ENCODE results near the gene RPL7L1. TPM values are rescaled to one million over a fixed set of nuclear protein-coding genes. Genes with fewer than 3 reads are reported as not detected.

RPL7L1 gene
- total RNA-seq, 1 donor from 2014 or later = 64.9 TPM

DNA sequence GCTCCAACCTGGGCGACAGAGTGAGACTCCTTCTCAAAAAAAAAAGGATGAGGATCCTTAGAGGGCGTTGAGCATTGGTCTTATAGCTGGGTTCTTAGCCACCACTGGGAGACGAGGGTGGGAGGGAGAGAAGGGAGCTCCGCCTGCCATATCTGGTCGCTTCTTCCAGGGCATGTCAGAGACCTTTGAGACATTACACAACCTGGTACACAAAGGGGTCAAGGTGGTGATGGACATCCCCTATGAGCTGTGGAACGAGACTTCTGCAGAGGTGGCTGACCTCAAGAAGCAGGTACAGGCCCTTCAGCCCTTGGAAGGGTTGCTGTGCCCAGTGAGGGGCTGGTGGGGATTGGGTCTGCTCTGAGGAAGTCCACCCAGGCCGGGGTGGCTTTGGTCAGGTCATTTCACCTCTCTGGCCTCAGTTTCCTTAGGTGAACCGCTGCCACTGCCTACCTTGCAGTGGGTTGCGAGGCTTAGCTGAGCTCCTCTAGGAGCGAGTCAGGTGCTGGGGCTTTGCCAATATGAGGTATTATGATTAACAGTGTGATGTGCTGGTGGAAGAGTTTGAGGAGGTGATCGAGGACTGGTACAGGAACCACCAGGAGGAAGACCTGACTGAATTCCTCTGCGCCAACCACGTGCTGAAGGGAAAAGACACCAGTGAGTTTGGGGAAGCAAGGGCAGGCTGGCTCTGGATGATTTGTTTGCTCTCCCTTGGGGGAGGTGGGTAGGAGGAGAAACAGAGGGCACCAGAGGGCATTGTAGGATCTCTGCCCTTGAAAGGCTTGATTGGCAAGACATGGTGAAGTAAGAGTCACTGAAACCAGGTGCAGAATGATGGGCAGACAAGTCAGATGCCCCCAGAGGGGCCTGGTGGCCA lies 58.4 kb downstream of the RPL7L1 start:
- H3K27ac ChIP-seq = no peak overlapping the region
- intact Hi-C loops (cut with DNase I) = no loop called here
- H3K4me3 ChIP-seq = no peak overlapping the region
- TF ChIP-seq CTCF (IDR thresholded peaks at IDR 0.05) = no peak
- H3K4me1 ChIP-seq = no peaks in the 10 kb centered on the region
- DNase-seq (no peak), ATAC-seq (no peak)
- no peaks in the 10 kb centered on the region for H3K27me3 ChIP-seq
- H3K36me3 ChIP-seq = peaks cover 55% of the 10 kb centered on the region
- H3K9me3 ChIP-seq = no peaks in the 10 kb centered on the region

GRCh38 chr6:42938428-42938796 lies 59.0 kb downstream of the RPL7L1 start:
- no peak overlapping the region for H3K4me3 ChIP-seq
- intact Hi-C loops (cut with DNase I) = no loop called here
- H3K27me3 ChIP-seq = no peaks in the 10 kb centered on the region
- ATAC-seq (no peak), DNase-seq (no peak)
- H3K36me3 ChIP-seq = peaks cover 55% of the 10 kb centered on the region
- TF ChIP-seq CTCF (IDR thresholded peaks at IDR 0.05) = no peak
- H3K9me3 ChIP-seq = no peaks in the 10 kb centered on the region
- H3K4me1 ChIP-seq = no peaks in the 10 kb centered on the region
- no peak overlapping the region for H3K27ac ChIP-seq

DNA sequence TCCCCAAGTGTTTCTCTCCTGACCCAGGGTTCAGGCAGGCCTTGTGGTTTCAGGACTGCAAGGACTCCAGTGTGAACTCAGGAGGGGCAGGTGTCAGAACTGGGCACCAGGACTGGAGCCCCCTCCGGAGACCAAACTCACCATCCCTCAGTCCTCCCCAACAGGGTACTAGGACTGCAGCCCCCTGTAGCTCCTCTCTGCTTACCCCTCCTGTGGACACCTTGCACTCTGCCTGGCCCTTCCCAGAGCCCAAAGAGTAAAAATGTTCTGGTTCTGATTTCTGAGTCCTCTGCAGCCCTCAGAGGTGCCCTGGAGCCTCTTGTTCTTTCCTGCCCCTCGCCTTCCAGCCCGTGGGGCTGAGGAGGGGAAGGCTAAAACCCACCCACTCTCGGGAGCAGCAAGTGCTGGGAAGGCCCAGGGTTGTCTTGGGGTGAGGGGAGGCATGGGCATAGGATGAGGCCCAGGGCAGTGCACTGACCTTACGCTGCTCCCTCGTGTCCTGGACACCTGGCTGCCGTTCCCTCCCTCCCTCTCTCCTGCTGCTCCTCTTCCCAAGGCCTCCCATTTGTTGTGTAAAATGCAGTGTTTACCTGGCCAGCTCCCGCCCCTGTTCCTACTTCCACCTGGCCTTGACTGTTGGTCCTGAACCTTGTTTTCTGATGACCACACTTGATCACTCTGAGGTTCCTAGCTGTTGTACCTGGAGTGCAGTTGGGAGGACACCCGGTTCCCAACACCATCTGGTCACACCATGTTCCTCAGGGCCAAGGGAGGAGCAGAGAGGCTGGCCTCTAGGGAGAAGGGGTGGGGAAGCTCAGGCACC lies 59.8 kb downstream of the RPL7L1 start:
- ATAC-seq (peak; percentile 55), DNase-seq (no peak)
- no peaks in the 10 kb centered on the region for H3K27me3 ChIP-seq
- H3K4me3 ChIP-seq = no peak overlapping the region
- TF ChIP-seq CTCF (IDR thresholded peaks at IDR 0.05) = no peak
- intact Hi-C loops (cut with DNase I) = no loop called here
- no peak overlapping the region for H3K27ac ChIP-seq
- peaks cover 59% of the 10 kb centered on the region for H3K36me3 ChIP-seq
- H3K9me3 ChIP-seq = no peaks in the 10 kb centered on the region
- H3K4me1 ChIP-seq = no peaks in the 10 kb centered on the region

Other genes with a start within 250 kb of the RPL7L1 start
- 1.2 TPM for gene PRPH2, start 157.0 kb upstream of the RPL7L1 start, total RNA-seq
- 17.8 TPM for gene TBCC, start 133.5 kb upstream of the RPL7L1 start, total RNA-seq
- 21.0 TPM for gene BICRAL, start 97.6 kb upstream of the RPL7L1 start, total RNA-seq
- gene PTCRA, start 36.4 kb downstream of the RPL7L1 start, total RNA-seq = 5.0 TPM
- 63.7 TPM for gene CNPY3, start 49.9 kb downstream of the RPL7L1 start, total RNA-seq
- gene GNMT, start 81.1 kb downstream of the RPL7L1 start, total RNA-seq = 1.4 TPM
- 30.4 TPM for gene PEX6, start 99.6 kb downstream of the RPL7L1 start, total RNA-seq
- 24.1 TPM for gene PPP2R5D, start 105.0 kb downstream of the RPL7L1 start, total RNA-seq
- gene MEA1, start 134.3 kb downstream of the RPL7L1 start, total RNA-seq = 45.5 TPM
- 58.8 TPM for gene KLHDC3, start 134.6 kb downstream of the RPL7L1 start, total RNA-seq
- 39.4 TPM for gene RRP36, start 142.0 kb downstream of the RPL7L1 start, total RNA-seq
- gene CUL7, start 174.2 kb downstream of the RPL7L1 start, total RNA-seq = 20.1 TPM
- 42.4 TPM for gene MRPL2, start 179.8 kb downstream of the RPL7L1 start, total RNA-seq
- gene KLC4, start 180.0 kb downstream of the RPL7L1 start, total RNA-seq = 32.0 TPM
- gene PTK7, start 196.7 kb downstream of the RPL7L1 start, total RNA-seq = 97.1 TPM

All from upper lobe of right lung (tissue), 1 donor.